Measurements from ENCODE around the gene CLK2. TPM values are rescaled to one million over a fixed set of nuclear protein-coding genes. Genes with fewer than 3 reads are reported as not detected.

The CLK2 gene
- total and polyA plus RNA-seq, 2 of the 13 experiments (the other 11 are each of a cell fraction or from before 2014, with no cell fraction given): 20.1 to 73.5 TPM

DNA sequence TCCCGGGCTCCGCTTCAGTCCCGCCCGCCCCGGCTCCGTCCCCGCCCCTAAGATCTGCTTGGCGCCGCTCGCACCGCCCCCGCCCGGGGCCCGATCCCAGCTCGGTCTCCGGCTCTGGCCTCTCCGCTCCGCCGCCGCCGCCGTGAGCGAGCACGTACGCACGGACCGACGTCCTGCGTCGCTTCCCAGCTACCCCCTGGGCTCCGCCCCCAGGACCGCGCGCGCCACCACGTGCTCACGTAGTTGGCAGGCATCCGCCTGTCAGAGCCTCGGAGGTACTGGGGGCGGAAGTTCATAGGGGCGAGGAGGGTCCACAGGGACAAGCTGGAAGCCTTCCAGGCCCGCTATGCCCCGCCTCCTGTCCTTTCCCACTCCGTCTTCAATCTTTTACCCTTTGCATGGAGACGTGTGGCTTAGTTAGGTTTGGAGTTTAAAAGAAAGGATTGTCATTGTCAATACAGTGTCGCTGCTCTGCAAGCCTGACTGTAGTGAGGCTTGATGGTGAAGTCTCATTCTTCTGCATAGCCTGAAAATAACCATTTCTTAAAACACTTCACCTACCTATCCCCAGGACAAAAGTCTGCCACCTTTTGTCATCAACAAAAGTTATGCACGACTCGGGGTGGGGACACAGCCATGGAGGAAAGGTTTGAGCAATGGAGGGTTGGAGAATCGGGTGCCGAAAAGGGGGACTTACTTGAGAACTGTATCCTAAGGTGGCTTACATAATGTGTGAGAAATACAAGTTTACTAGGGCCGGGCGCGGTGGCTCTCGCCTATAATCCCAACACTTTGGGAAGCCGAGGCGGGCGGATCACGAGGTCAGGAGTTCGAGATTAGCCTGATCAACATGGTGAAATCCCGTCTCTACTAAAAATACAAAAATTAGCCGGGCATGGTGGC lies at the start of gene CLK2 (continued):
- 0 out of 2 replicates have a peak, but pooled peaks have one; percentile 14 for TF ChIP-seq ZBTB44 (CRISPR knock-in tag; IDR thresholded peaks at IDR 0.05)
- TF ChIP-seq ZNF451 (CRISPR knock-in tag; IDR thresholded peaks at IDR 0.05): 0 out of 2 replicates have a peak, but pooled peaks have one; percentile 61
- TF ChIP-seq, protein P1, sequence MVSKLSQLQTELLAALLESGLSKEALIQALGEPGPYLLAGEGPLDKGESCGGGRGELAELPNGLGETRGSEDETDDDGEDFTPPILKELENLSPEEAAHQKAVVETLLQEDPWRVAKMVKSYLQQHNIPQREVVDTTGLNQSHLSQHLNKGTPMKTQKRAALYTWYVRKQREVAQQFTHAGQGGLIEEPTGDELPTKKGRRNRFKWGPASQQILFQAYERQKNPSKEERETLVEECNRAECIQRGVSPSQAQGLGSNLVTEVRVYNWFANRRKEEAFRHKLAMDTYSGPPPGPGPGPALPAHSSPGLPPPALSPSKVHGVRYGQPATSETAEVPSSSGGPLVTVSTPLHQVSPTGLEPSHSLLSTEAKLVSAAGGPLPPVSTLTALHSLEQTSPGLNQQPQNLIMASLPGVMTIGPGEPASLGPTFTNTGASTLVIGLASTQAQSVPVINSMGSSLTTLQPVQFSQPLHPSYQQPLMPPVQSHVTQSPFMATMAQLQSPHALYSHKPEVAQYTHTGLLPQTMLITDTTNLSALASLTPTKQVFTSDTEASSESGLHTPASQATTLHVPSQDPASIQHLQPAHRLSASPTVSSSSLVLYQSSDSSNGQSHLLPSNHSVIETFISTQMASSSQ (IDR thresholded peaks at IDR 0.05; ENCODE audit: low read depth): no peak
- TF ChIP-seq, protein P1 (CRISPR knock-in tag; IDR thresholded peaks at IDR 0.05; ENCODE audit: borderline replicate concordance): peak; percentile 71; the same call in 1 of the 2 replicates
- TF ChIP-seq TARDBP (CRISPR knock-in tag; IDR thresholded peaks at IDR 0.05): peak; percentile 88; the same call in 1 of the 2 replicates
- no peak for TF ChIP-seq NONO (IDR thresholded peaks at IDR 0.05)
- peak; percentile 90 for TF ChIP-seq NONO (CRISPR knock-in tag; conservative IDR thresholded peaks at IDR 0.05)
- peak; percentile 69; the same call in 1 of the 2 replicates for TF ChIP-seq SMAD1 (CRISPR knock-in tag; IDR thresholded peaks at IDR 0.05; ENCODE audit: borderline replicate concordance, low read depth)
- peak; percentile 73 for TF ChIP-seq RFXAP (CRISPR knock-in tag; IDR thresholded peaks at IDR 0.05; ENCODE audit: borderline replicate concordance)
- TF ChIP-seq CC2D1A (CRISPR knock-in tag; IDR thresholded peaks at IDR 0.05): no peak
- TF ChIP-seq, protein P2, sequence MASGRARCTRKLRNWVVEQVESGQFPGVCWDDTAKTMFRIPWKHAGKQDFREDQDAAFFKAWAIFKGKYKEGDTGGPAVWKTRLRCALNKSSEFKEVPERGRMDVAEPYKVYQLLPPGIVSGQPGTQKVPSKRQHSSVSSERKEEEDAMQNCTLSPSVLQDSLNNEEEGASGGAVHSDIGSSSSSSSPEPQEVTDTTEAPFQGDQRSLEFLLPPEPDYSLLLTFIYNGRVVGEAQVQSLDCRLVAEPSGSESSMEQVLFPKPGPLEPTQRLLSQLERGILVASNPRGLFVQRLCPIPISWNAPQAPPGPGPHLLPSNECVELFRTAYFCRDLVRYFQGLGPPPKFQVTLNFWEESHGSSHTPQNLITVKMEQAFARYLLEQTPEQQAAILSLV (CRISPR knock-in tag; IDR thresholded peaks at IDR 0.05; ENCODE audit: borderline replicate concordance): no peak
- no peak; the same call in 1 of the 2 replicates for TF ChIP-seq SKIL (CRISPR knock-in tag; IDR thresholded peaks at IDR 0.05; ENCODE audit: borderline replicate concordance)
- no peak for TF ChIP-seq ZNF749 (CRISPR knock-in tag; IDR thresholded peaks at IDR 0.05; ENCODE audit: borderline replicate concordance)
- TF ChIP-seq YEATS4 (CRISPR knock-in tag; IDR thresholded peaks at IDR 0.05; ENCODE audit: borderline replicate concordance): peak; percentile 96
- TF ChIP-seq CREM (IDR thresholded peaks at IDR 0.05): peak; percentile 51
- TF ChIP-seq CREM (CRISPR knock-in tag; IDR thresholded peaks at IDR 0.05): no peak
- peak; percentile 100 for TF ChIP-seq GMEB1 (CRISPR knock-in tag; IDR thresholded peaks at IDR 0.05; ENCODE audit: borderline replicate concordance)

Measured in HepG2 (cell line).